ENCODE results near the gene ACTR3C. TPM values are rescaled to one million over a fixed set of nuclear protein-coding genes. Genes with fewer than 3 reads are reported as not detected.
"Not testable (repeated sequence)": the region's sequence is repeated elsewhere in the genome, so short reads cannot be mapped to it uniquely, and the experiment has no call there.

ACTR3C gene
- total RNA-seq, 1 experiment from 2014 or later, result 2.2 TPM

GRCh38 chr7:150206848-150207247 lies 116.5 kb downstream of the ACTR3C start:
- not testable (repeated sequence) for H3K4me1 ChIP-seq (ENCODE audit: insufficient read depth, low read length); DNase-seq; H3K79me1 ChIP-seq (ENCODE audit: insufficient read depth, low read depth, low read length, poor library complexity, severe bottlenecking); H3K4me1 Mint-ChIP-seq; H4K91ac ChIP-seq (ENCODE audit: insufficient read length, low read depth, low read length); H2BK5ac ChIP-seq (ENCODE audit: insufficient read length, low read length); H2BK120ac ChIP-seq (ENCODE audit: low read depth, low read length, poor library complexity, severe bottlenecking); H3T11ph ChIP-seq (ENCODE audit: low read length); H3K9me3 Mint-ChIP-seq; H3K9ac ChIP-seq (ENCODE audit: extremely low read depth, insufficient read length, low read length); H3K56ac ChIP-seq (ENCODE audit: insufficient read length, low read depth, low read length); H3K18ac ChIP-seq (ENCODE audit: insufficient read length, low read depth, low read length); H3K9me3 ChIP-seq (ENCODE audit: control insufficient read depth, low read depth, low read length); H3K27ac Mint-ChIP-seq; H3K14ac ChIP-seq (ENCODE audit: insufficient read depth, low read length); H2BK20ac ChIP-seq (ENCODE audit: low read depth, low read length, poor library complexity, severe bottlenecking); H3K79me2 ChIP-seq (ENCODE audit: insufficient read depth, low read length); H3K4me3 Mint-ChIP-seq; H3K23me2 ChIP-seq (ENCODE audit: insufficient read length, low read depth, low read length, poor library complexity, severe bottlenecking); H3K27me3 ChIP-seq (ENCODE audit: insufficient read depth, low read length); H3K36me3 Mint-ChIP-seq (ENCODE audit: insufficient read depth in 1 of 3, low read depth in 3 of 3); H3K23ac ChIP-seq (ENCODE audit: insufficient read length, low read depth, low read length); H2BK15ac ChIP-seq (ENCODE audit: low read depth, low read length); H4K5ac ChIP-seq (ENCODE audit: insufficient read length, low read depth, low read length); H3K4me2 ChIP-seq (ENCODE audit: insufficient read depth, insufficient read length, low read length); H2BK12ac ChIP-seq (ENCODE audit: insufficient read length, low read depth, low read length); H2AFZ ChIP-seq (ENCODE audit: low read length); H4K20me1 ChIP-seq (ENCODE audit: control insufficient read depth, insufficient read depth, insufficient read length); H2AK5ac ChIP-seq (ENCODE audit: insufficient read length, low read length); H3K4ac ChIP-seq (ENCODE audit: low read depth, low read length); H3K27ac ChIP-seq (ENCODE audit: insufficient read length, low read depth, low read length); H4K8ac ChIP-seq (replicated peaks; ENCODE audit: insufficient read length, low read depth, low read length)
- peaks cover 23% of the 10 kb centered on the region for H3K27me3 Mint-ChIP-seq (ENCODE audit: low read depth)
- no CpG with 5 or more reads among the region's 1 CpG for WGBS (ENCODE audit: extremely low coverage, insufficient read length, low lambda C conversion rate)

- H2BK20ac ChIP-seq (ENCODE audit: low read depth, low read length, poor library complexity, severe bottlenecking); H3K23ac ChIP-seq (ENCODE audit: insufficient read length, low read depth, low read length); H3K4me1 ChIP-seq (ENCODE audit: insufficient read depth, low read length); H2AK5ac ChIP-seq (ENCODE audit: insufficient read length, low read length); H4K8ac ChIP-seq (replicated peaks; ENCODE audit: insufficient read length, low read depth, low read length); H4K20me1 ChIP-seq (ENCODE audit: control insufficient read depth, insufficient read depth, insufficient read length); DNase-seq; H3T11ph ChIP-seq (ENCODE audit: low read length); H3K9ac ChIP-seq (ENCODE audit: extremely low read depth, insufficient read length, low read length); H2AFZ ChIP-seq (ENCODE audit: low read length); H4K91ac ChIP-seq (ENCODE audit: insufficient read length, low read depth, low read length); H3K18ac ChIP-seq (ENCODE audit: insufficient read length, low read depth, low read length); H3K14ac ChIP-seq (ENCODE audit: insufficient read depth, low read length); H3K4ac ChIP-seq (ENCODE audit: low read depth, low read length); H2BK120ac ChIP-seq (ENCODE audit: low read depth, low read length, poor library complexity, severe bottlenecking); H3K4me3 Mint-ChIP-seq; H4K5ac ChIP-seq (ENCODE audit: insufficient read length, low read depth, low read length); H3K36me3 Mint-ChIP-seq (ENCODE audit: insufficient read depth in 1 of 3, low read depth in 3 of 3); H3K27me3 ChIP-seq (ENCODE audit: insufficient read depth, low read length); H3K4me2 ChIP-seq (ENCODE audit: insufficient read depth, insufficient read length, low read length); H3K79me2 ChIP-seq (ENCODE audit: insufficient read depth, low read length); H3K56ac ChIP-seq (ENCODE audit: insufficient read length, low read depth, low read length); H3K4me1 Mint-ChIP-seq; H3K27ac ChIP-seq (ENCODE audit: insufficient read length, low read depth, low read length); H2BK12ac ChIP-seq (ENCODE audit: insufficient read length, low read depth, low read length); H2BK15ac ChIP-seq (ENCODE audit: low read depth, low read length); H3K23me2 ChIP-seq (ENCODE audit: insufficient read length, low read depth, low read length, poor library complexity, severe bottlenecking); H3K9me3 ChIP-seq (ENCODE audit: control insufficient read depth, low read depth, low read length); H3K9me3 Mint-ChIP-seq; H2BK5ac ChIP-seq (ENCODE audit: insufficient read length, low read length); H3K27ac Mint-ChIP-seq; H3K79me1 ChIP-seq (ENCODE audit: insufficient read depth, low read depth, low read length, poor library complexity, severe bottlenecking): not testable (repeated sequence)
- WGBS (ENCODE audit: extremely low coverage, insufficient read length, low lambda C conversion rate), result no CpG with 5 or more reads among the region's 4 CpGs
- H3K27me3 Mint-ChIP-seq (ENCODE audit: low read depth), result peaks cover 18% of the 10 kb centered on the region
Measured at GRCh38 chr7:150205866-150206265, 117.5 kb downstream of the ACTR3C start.

Measured in H9 (cell line).